Gastrocnemius medialis (tissue), 4 donors: ENCODE data around the gene MRPL23. TPM values are rescaled to one million over a fixed set of nuclear protein-coding genes. Genes with fewer than 3 reads are reported as not detected.

Experiments
- ATAC-seq, 2 donors: fragments of 150-250 bp; one replicate each; pipeline ENCODE4 v1.9.1; 2016
- DNase-seq, 2 donors: peaks; one replicate each; pipeline ENCODE4 v3.0.0-alpha.2; 2019
- H3K27ac ChIP-seq, 4 donors: fragments of 200-600 bp; sonication (generic); 1 replicate in 1 of 4; 2 replicates in 3 of 4; pipeline ENCODE4 v1.5.1; 2016 to 2018; ENCODE audit warnings: mild to moderate bottlenecking in 2 of 4, moderate library complexity in 1 of 4
- H3K27me3 ChIP-seq, 3 donors: fragments of 200-600 bp; sonication (generic) in 2 of 3; 1 replicate in 1 of 3; 2 replicates in 2 of 3; pipeline versions ENCODE4 v1.5.1 to v1.6.0; 2016 to 2019; ENCODE audit warnings: mild to moderate bottlenecking in 1 of 3, moderate library complexity in 1 of 3
- H3K36me3 ChIP-seq, 2 donors: fragments of 200-600 bp; sonication (generic) in 1 of 2; one replicate each; pipeline ENCODE4 v1.5.1; 2017 to 2018
- H3K4me1 ChIP-seq, 2 donors: fragments of 200-600 bp; sonication (generic) in 1 of 2; one replicate each; pipeline ENCODE4 v1.5.1; 2016 to 2017; ENCODE audit warnings: mild to moderate bottlenecking in 2 of 2
- H3K4me3 ChIP-seq, 4 donors: fragments of 200-600 bp; sonication (generic) in 3 of 4; 1 replicate in 1 of 4; 2 replicates in 3 of 4; pipeline ENCODE4 v1.5.1; 2016 to 2019; ENCODE audit warnings: mild to moderate bottlenecking in 2 of 4
- H3K9me3 ChIP-seq, 3 donors: fragments of 200-600 bp; sonication (generic) in 2 of 3; 1 replicate in 1 of 3; 2 replicates in 2 of 3; pipeline ENCODE4 v1.5.1; 2016 to 2019
- CTCF ChIP-seq, 5 experiments: fragments of 450-650 bp in 3 of 5; fragments of 200-600 bp in 2 of 5; sonication (generic) in 2 of 5; IDR thresholded peaks in 4 of 5; conservative IDR thresholded peaks in 1 of 5; 1 replicate in 4 of 5; 2 replicates in 1 of 5; pipeline ENCODE4 v1.5.1; 2016 to 2019; ENCODE audit warnings: antibody characterized with exemption in 5 of 5, mild to moderate bottlenecking in 3 of 5, moderate library complexity in 3 of 5
- POLR2A ChIP-seq, 2 donors: fragments of 450-650 bp; IDR thresholded peaks; one replicate each; pipeline ENCODE4 v1.6.1; 2017; ENCODE audit warnings: antibody characterized with exemption in 2 of 2, mild to moderate bottlenecking in 2 of 2, moderate library complexity in 2 of 2
- in situ Hi-C, 4 donors: fragments of 200-750 bp; cut with MboI; loops; one replicate each; pipeline versions ENCODE4 v1.15.0 to v1.8.0; 2017; ENCODE audit warnings: low sequenced_read_pairs in 4 of 4
- intact Hi-C: fragments of 100-400 bp; cut with DNase I; formaldehyde crosslinking; loops from one replicate; pipeline ENCODE4 v1.15.1; 2023; ENCODE audit warnings: low total_unique reads
- total RNA-seq, 4 donors: library from RNA; depleted of rRNA; stranded (reverse); fragments of >200 nt; gene quantifications; one replicate each; pipeline versions ENCODE4 v1.1.0 to v1.2.3, GENCODE V29; 2016

Gene MRPL23
- total RNA-seq, 4 donors from 2014 or later = 128 to 243 (median 187) TPM

GRCh38 chr11:1920909-1921573 lies 26.1 kb upstream of the MRPL23 start:
- in situ Hi-C loops = no loop called here
- Histone ChIP-seq H3K27ac (peak overlapping the region; percentile 88 to 99 (median 93)), H3K4me1 (peaks cover 58 to 79% of the 10 kb centered on the region in 2 donors), H3K9me3 (no peaks in the 10 kb centered on the region), H3K4me3 (peak overlapping the region in 3 of 4 donors; percentile 5 to 56 (median 53)), H3K27me3 (no peaks in the 10 kb centered on the region), H3K36me3 (no peaks in the 10 kb centered on the region)
- TF ChIP-seq POLR2A (IDR thresholded peaks at IDR 0.05) = peak; percentile 47 to 66
- TF ChIP-seq CTCF (IDR thresholded peaks at IDR 0.05 in 4 of 5, conservative IDR thresholded peaks at IDR 0.05 in 1 of 5) = no peak
- peak; percentile 70 to 91 for DNase-seq
- intact Hi-C loops = no loop called here
- peak; percentile 30 to 41 for ATAC-seq

- Histone ChIP-seq H3K4me3 (peak overlapping the region in 3 of 4 donors; percentile 24 to 56 (median 37)), H3K9me3 (no peaks in the 10 kb centered on the region), H3K27ac (peak overlapping the region; percentile 88 to 99 (median 93)), H3K27me3 (no peaks in the 10 kb centered on the region), H3K36me3 (no peaks in the 10 kb centered on the region), H3K4me1 (peaks cover 53 to 74% of the 10 kb centered on the region in 2 donors)
- intact Hi-C loops (no loop called here), in situ Hi-C loops (no loop called here)
- DNase-seq (peak; percentile 42 to 79), ATAC-seq (peak; percentile 1 to 14)
- TF ChIP-seq POLR2A (IDR thresholded peaks at IDR 0.05) (no peak), CTCF (IDR thresholded peaks at IDR 0.05 in 4 of 5, conservative IDR thresholded peaks at IDR 0.05 in 1 of 5) (no peak)
These were observed 25.5 kb upstream of the MRPL23 start for GRCh38 chr11:1921574-1922141.

- peaks cover 44 to 72% of the 10 kb centered on the region in 2 donors for H3K4me1 ChIP-seq
- in situ Hi-C loops (no loop called here), intact Hi-C loops (no loop called here)
- no peaks in the 10 kb centered on the region for H3K27me3 ChIP-seq
- no peak for DNase-seq
- H3K4me3 ChIP-seq = peak overlapping the region in 2 of 4 donors; percentile 24 to 37
- H3K36me3 ChIP-seq = no peaks in the 10 kb centered on the region
- H3K9me3 ChIP-seq = no peaks in the 10 kb centered on the region
- no peak for ATAC-seq
- peak overlapping the region; percentile 88 to 99 (median 93) for H3K27ac ChIP-seq
- TF ChIP-seq POLR2A (IDR thresholded peaks at IDR 0.05) (no peak), CTCF (IDR thresholded peaks at IDR 0.05 in 4 of 5, conservative IDR thresholded peaks at IDR 0.05 in 1 of 5) (no peak)
These were observed 24.6 kb upstream of the MRPL23 start for GRCh38 chr11:1922481-1923081.

- Histone ChIP-seq H3K27me3 (no peaks in the 10 kb centered on the region), H3K9me3 (no peaks in the 10 kb centered on the region), H3K4me1 (peaks cover 36 to 69% of the 10 kb centered on the region in 2 donors), H3K27ac (peak overlapping the region; percentile 88 to 99 (median 93)), H3K4me3 (no peak overlapping the region), H3K36me3 (no peaks in the 10 kb centered on the region)
- DNase-seq = no peak
- in situ Hi-C loops (no loop called here), intact Hi-C loops (no loop called here)
- TF ChIP-seq CTCF (IDR thresholded peaks at IDR 0.05 in 4 of 5, conservative IDR thresholded peaks at IDR 0.05 in 1 of 5) = no peak
- no peak for TF ChIP-seq POLR2A (IDR thresholded peaks at IDR 0.05)
- ATAC-seq = no peak
These were observed 23.8 kb upstream of the MRPL23 start for GRCh38 chr11:1923201-1923956.
